ENCODE data around the gene KPNA2.
"Not testable (repeated sequence)": the region's sequence is repeated elsewhere in the genome, so short reads cannot be mapped to it uniquely, and the experiment has no call there.

KPNA2 gene

DNA sequence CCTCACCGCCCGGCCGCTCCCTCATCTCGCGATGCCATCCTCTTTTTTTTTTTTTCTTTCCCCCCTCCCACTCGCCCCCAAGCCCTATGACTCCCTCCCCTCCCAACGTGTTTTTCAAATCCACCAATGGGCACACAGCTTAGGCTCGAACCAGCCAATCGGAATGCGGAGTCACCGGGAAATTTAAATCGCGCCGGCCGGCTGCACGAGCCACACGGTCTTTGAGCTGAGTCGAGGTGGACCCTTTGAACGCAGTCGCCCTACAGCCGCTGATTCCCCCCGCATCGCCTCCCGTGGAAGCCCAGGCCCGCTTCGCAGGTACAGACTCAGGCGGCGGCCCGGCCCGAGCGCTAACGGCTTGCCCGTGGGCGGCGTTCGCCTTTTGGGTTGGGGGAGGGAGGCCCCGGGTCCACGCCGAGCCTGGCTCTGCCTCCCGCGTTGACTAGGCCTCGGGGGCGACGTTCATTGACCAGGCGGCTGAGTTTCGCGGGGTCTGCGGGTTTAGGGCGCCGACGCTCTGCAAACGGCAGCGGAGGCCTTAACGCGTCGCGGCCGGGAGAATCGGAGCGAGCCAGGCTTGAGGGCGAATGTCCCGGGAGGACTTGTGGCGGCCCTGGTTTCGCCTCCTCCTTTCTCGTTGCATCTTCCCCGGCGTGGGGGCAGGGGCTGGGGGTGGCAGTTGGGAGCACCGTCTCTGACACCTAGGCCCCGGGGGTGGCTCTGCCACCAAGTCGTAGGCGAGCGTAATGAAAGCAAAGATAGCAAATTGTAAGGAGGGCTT lies at the start of gene KPNA2:
Gene KPNA2 (plus strand): TSS at position 213 of the 781 bp plus-strand sequence. CDS start 1,398 bp downstream, outside the sequence.
- peak; percentile 98 for DNase-seq

DNA sequence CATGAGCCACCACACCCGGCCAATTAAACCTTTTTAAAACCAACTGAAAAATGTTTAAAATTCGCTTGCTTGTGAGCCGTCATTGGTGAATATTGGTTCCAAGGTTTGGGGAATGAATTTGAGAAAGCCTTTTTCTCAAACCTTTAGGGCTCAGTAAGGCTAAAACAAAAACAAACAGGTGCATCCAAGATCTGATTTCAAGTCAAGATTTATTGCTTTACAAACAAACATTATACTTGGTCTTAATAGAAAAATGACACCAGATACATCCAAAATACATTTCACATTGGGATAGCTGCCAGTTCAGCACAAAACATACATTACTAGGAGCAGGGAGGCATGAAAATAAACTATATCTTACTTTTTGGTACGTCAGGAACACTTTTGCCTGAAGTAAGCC lies 44.6 kb upstream of the KPNA2 start:
- DNase-seq: no peak

DNA sequence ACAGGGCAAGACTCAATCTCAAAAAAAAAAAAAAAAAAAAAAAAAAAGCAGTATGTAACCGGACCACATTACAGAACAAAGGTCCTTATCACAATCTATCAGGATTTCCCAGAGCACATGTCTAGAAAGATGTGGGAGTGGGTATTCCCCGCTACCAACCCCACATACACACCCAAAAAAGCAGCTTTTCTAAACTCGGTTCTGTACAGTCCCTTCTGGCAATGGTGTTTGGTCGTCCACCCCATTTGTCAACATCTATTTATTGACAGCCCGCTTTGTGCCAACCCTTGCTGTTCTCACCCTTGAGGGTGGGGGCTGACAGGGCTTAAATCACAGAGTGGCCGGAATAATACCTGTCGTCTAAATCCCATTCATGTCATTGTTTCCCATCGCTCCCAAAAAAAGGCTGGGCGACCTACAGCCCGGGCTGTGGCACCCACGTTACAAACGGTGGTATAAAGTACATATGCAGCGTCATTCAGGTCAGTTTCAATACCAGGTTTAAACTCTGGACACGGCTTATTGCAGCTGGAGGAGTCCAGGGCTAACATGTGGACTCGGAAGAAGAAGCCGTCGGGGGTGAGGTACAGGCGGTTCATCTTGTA lies 42.9 kb upstream of the KPNA2 start:
- no peak for DNase-seq

DNA sequence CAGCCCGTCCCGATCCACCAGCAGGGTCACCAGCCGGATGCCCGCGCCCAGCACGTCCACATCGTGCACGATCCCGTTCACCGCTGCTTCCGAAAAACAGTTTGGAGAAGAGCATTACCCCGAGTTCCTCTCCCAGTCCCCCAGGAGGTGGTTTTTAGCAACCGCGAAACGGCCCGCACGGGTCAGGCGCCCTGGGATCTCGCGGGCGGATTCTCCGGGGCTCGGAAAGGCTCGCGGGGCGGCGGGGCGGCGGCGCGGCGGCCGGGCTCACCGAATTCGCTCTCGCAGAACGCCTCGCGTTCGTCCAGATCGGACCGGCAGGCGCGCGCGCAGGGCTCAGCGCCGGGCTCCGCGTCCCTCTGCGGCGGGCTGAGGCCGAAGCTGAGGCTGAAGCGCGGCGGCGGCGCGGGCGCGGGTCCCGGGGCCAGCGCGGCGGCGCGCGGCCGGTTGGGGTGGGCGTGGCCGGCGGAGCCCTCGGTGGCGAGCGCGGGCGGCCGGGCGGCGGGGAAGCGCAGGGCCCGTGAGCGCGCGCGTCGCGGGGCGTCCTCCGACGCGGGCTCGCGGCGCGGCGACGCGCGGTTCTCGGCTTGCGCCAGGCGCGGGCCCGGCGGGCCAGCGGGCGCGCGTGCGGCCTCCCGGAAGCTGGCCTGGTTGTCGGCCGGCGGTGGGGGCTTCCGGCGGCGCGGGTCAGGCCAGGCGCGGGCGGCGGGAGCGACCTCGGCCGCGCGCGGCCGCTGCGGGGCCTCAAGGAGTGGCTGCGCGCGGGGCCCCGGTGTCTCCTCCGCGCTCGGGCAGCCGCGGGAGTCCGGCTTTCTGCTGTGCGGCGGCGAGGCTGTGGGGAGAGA lies 42.2 kb upstream of the KPNA2 start:
- DNase-seq: peak; percentile 73

DNA sequence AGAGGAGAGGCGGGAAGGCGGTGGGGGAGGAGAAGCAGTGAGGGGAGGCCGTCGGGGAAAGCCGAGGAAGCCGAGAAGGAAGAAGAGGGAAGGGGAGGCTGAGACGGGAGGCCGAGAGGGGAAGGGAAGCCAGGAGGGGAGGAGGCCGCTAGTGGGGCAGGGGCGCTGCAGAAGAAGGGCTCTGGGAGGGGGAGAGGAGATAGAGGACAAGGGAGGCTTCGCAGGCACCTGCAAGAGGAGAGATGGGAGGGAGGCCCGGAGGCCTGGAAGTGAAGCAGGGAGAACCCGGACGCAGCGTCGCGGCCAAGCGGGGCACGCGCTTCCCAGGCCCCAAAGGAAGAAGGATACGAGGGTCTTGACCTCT lies 41.6 kb upstream of the KPNA2 start:
- DNase-seq: no peak

DNA sequence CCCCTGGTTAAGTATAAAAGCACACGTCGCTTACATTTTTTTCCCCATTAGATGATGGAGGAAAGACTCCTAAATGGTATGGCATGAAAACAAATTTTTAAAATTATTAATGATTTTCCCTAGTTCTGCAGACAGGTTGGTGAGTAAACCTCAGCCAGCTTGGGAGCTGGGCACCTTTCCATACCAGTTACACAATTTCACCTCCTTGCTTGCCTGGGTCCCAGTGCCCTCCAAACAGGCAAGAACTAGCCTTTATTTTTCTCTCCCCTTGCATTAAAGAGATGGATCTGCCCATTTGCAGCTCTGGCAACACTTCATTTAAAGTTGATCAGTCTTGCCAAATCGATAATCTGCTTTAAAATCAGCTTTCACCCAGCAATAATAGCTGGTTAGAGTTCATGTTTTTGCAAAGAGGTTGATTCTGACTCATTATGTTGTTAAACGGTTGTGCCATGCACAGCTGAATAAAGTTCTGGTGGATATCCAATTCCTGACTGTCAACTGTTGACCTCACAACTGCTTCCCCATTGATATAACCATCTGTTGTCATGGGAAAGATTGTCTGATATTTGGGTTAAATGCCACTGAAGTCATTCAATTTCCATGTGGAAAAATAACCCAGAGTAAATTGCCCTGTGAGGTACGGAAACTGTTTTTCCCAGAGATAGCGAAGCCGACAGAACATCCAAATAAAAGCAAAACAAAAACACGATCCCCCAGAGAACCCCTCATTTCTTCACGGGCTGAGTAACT lies 40.5 kb upstream of the KPNA2 start:
- DNase-seq: peak; percentile 33

DNA sequence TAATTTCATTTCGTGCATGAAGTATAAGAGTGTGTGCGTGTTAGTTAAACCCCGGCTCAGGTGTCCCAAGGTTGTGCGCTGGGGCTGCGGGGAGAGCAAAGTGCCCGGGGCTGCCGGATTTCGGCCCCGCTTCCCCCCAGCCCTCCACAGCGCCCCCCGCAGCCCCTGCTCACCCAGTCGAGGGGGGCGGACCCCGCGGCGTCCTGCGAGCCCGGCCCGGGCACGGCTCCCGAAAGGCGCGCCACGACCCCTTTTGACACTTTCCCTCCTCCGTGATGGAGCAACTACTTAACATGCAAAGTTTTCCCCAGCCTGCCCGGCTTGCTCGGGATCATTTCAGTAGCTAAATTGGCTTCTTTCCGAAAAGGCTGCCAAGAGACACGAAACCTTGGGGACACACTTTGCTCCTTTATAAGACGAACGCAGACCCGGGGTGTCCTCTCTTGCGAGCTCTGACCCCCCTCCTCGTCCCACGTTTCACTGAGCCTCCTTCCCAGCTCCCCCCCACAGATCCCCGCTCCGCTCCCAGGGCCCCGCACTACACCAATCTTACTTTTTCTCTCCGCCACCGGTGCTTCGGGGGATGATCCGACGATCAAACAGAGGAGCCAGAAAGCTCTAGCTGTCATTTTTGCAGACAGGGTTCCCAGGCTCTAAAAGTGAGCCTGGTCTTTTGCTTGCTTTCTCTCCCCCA lies 39.8 kb upstream of the KPNA2 start:
- DNase-seq: no peak

DNA sequence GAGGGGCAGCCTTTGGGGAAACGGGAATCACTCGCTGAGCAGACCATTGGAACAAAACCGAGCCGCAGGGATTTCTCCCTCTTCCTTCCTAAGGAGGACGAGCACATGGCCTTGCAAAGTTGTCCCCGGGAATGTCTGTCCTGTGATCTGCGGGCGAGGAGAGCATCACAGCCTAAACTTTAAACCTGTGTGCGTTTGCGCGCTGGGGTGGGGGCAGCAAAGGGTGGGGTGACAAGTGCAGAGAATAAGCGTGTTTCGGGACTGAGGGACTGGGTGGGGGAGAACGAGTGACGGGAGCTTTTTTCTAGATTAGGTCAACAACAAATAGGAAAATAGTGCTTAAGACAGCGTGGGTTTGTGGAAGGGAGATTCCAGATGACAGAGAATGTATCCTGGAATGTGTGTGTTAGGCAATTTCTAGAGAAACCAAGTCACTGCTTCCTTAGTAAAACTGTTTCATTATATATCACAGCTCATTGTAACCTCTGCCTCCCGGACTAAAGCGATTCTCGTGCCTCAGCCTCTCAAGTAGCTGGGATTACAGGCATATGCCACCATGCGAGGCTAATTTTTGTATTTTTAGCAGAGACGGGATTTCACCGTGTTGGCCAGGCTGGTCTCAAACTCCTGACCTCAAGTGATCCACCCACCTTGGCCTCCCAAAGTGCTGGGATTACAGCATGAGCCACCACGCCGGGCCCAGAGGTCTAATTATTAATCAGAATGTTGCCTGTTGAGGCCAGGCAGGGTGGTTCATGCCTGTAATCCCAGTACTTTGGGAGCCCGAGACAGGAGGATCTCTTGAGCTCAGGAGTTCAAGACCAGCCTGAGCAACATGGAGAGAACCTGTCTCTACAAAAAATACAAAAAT lies 39.0 kb upstream of the KPNA2 start, which contains the start of gene C17orf58:
Gene C17orf58 (minus strand): TSS at position 169 of the 871 bp plus-strand sequence. CDS start 271 bp downstream, outside the sequence.
- DNase-seq: not testable (repeated sequence)

DNA sequence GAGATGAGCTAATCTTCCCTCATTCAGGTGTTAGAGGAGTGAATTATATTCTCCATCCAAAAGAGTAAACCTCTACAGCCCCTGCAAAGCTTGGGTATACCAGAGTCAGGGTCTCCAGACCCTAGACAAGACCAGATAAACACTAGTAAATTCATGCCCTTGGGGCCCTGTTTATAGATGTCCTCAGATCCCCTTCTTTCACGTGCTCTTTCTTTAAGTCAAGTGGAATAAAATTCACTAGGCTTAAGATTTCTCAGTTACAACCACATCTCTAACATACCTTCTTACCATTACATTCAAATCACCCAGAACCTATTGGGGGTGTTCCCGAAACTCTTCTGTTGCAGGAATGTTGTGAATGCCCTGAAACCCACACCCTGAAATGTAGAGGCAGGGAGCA lies 37.1 kb upstream of the KPNA2 start:
- no peak for DNase-seq

DNA sequence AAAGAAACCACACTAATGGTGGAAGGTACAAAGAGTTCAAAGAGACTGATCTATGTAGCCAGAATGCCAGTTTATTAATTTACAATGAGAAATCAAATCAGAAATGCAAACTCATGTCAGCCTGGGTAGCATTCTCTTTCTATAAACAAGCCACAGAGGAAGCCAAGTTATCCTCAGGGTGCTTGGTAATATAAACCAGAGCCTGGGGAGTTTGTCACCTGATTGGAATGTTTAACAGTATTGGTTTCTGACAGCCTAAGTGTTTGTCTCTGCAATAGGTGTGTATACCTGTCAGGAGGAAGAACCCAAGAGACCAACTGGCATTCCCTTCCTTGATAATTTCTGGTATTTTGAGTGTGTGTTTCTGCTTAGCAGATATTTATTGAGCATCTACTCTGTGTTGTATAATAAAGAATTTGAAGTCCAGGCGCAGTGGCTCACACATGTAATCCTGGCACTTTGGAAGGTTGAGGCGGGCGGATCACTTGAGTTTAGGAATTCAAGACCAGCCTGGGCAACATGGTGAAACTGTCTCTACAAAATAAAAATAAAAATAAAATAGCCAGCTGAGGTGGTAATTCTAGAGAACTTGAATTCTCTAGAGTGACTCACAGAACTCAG lies 36.1 kb upstream of the KPNA2 start:
- DNase-seq: no peak

DNA sequence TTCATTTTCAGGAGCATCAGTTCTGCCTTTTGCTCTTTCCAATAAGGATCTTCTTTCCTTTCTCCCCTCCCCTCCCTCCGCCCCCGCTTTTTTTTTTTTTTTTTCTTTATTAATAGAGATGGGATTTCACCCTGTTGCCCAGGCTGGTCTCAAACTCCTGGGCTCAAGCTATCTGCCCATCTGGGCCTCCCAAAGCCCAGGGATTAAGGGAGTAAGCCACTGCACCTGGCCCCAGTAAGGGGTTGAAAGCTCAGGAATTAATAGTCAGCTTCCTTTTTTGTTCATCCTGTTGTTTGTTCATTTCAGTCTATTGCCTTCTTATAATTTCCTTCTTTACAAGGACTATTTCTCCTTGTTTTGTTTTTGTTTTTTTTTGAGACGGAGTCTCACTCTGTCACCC lies 31.3 kb upstream of the KPNA2 start:
- DNase-seq: no peak

DNA sequence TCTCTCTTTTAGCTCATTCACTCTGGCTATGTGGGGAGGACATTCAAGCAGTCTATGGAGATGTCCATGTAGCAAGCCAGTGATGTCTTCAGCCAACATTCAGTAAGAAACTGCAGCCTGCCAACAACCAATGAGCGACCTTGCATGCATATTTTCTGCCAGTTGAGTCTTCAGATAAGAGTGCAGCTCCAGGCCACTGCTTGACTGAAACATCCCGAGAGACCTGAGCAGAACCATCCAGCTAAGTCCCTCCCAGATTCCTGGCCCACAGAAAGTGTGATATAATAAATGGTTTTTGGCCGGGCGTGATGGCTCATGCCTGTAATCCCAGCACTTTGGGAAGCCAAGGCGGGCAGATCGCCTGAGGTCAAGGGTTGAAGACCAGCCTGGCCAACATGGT lies 28.7 kb upstream of the KPNA2 start:
- DNase-seq: no peak

DNA sequence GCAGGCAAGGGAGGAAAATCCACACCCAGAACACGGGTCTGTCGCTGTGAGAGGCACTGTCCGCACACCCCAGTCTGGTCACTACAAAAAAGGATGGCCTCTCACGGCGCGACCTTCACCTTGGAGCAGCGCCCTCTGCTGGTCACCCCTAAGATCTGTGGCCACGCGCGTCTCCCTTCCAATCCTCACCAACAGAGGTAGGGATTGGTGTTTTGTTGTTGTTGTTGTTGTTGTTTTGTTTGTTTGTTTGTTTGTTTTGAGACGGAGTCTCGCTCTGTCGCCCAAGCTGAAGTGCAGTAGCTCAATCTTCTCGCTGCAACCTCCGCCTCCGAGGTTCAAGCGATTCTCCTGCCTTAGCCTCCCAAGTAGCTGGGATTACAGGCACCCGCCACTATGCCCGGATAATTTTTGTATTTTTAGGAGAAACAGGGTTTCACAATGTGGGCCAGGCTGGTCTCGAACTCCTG lies 24.3 kb upstream of the KPNA2 start:
- DNase-seq: peak; percentile 25

DNA sequence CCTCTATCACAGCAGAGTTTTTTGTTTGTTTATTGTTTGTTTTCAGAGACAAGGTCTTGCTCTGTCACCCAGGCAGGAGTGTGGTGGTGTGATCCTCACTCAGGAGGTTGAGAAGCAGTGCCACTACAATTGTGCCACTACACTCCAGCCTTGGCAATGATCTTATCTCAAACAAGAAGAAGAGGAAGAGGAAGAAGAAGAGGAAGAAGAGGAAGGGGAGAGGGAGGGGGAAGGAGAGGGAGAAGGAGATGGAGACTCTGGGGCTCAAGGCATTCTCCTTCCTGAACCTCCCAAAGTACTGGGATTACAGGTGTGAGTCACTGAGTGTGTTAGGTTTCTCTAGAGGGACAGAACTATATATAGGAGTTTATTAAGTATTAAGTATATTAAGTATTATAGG lies 22.1 kb upstream of the KPNA2 start:
- DNase-seq: no peak

DNA sequence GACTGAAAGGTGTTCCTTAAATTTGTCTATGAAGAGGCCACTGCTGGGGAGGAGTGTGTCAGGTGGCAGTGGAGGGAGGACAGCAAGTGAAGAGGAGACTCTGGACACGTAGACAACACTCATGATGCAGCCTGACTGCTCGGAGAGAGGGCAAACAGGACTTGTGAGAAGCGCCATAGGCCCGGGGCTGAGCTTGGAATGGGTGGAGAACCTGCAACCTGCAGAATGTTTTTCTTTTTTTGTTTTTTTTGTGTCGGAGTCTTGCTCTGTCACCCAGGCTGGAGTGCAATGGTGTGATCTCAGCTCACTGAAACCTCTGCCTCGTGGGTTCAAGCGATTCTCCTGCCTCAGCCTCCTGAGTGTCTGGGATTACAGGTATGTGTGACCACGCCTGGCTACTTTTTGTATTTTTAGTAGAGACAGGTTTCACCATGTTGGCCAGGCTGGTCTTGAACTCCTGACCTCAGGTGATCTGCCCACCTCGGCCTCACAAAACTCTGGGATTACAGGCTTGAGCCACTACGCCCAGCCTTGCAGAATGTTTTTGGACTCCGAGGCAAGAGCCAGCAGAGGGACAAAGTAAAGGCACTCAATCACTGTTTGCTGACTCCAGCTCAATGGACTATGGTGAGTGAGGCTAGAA lies 20.3 kb upstream of the KPNA2 start:
- DNase-seq: no peak

DNA sequence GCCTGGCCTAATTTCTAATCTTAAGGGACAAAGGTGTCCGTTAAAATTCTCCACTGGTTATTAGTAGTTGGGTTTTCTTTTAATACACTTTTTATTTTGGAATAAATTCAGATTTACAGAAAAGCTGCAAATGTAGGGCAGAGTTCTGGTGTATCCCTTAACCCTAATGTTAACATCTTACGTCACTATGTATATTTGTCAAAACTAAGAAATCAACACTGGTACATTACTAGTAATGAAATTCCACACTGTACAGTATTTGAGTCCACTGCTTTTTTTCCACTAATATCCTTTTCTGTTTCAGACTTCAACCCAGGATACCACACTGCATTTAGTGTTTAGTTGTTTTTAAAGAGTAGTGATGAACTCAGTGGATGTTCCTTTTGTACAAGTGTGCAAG lies 18.7 kb upstream of the KPNA2 start:
- no peak for DNase-seq

DNA sequence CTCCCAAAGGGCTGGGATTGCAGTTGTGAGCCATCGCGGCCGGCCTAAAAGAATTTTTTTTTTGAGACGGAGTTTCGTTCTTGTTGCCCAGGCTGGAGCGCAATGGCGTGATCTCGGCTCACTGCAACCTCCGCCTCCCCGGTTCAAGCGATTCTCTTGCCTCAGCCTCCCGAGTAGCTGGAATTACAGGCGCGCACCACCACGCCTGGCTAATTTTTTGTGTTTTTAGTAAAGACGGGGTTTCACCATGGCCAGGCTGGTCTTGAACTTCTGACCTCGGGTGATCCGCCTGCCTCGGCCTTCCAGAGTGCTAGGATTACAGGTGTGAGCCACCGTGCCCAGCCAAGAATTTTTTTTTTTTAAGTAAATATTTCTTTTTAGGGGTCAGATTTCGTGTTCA lies 17.0 kb upstream of the KPNA2 start:
- not testable (repeated sequence) for DNase-seq

DNA sequence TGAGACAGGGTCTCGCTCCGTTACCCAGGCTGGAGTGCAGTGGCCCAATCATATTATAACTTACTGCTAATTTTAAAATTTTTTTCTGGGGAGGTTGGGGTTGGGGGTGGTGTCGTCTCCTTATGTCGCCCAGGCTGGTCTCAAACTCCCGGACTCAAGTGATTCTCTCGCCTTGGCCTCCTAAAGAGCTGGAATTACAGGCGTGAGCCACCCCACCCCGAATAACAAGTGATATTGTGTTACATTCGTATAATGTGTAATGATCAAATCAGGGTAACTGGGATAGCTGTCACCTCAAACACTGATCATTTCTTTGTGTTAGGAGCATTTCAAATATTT lies 16.2 kb upstream of the KPNA2 start:
- no peak for DNase-seq

DNA sequence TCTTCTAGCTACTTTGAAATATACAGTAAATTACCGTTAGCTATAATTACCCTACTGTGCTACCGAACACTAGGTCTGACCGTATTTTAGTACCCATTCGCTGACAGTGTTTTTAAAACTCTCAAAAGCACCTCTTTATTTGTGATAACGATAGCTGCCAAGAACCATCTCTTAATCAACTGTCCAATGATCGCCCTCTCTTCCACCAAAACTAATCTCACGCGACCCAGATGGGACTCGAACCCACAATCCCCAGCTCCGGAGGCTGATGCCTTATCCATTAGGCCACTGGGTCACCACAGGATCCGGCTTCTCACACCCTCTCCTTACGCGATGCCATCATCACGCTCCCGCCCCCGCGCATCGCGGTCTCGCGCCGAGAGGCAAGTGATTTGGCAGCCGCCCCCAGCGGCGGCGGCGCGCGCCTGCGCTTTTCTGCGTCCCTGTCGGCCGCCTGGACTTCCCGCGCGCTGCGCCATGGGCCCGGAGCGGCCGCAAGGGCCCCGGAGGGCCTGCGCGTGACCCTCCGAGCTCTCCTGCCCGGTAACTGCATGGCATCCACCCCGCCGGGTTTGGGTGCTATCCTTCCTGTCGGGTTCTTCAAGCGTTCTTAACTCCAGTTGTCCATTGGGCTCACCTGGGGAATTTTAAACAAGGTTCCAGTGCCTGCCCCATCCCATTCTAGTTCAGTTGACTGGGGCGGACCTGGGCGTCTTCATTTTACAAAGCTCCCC lies 15.7 kb upstream of the KPNA2 start:
- peak; percentile 98 for DNase-seq

DNA sequence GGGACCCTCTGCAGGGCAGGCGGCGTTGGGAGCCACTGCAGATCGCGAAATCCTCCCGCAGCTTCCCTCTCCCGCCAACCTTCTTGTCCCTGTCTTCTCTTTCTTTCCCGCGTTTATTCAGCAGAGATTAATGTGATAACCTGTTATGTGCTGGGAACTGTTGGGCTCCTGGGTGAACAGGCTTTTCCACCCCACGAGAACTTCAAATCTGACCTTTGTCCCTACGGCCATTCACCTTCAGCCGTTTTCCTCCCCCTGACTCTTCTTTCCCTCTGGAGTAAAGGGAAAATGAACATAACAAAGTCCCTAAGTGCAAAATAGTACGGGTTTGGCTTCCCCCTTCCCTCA lies 15.2 kb upstream of the KPNA2 start:
- peak; percentile 30 for DNase-seq

All from midbrain (tissue), 1 donor.